Fibroblast of skin of right quadriceps (primary cell): Measurements from ENCODE around the gene HOXB9.

Experiments used
- DNase-seq: peaks from one replicate; pipeline ENCODE4 v3.0.0-alpha.2; 2013

Gene HOXB9

DNA sequence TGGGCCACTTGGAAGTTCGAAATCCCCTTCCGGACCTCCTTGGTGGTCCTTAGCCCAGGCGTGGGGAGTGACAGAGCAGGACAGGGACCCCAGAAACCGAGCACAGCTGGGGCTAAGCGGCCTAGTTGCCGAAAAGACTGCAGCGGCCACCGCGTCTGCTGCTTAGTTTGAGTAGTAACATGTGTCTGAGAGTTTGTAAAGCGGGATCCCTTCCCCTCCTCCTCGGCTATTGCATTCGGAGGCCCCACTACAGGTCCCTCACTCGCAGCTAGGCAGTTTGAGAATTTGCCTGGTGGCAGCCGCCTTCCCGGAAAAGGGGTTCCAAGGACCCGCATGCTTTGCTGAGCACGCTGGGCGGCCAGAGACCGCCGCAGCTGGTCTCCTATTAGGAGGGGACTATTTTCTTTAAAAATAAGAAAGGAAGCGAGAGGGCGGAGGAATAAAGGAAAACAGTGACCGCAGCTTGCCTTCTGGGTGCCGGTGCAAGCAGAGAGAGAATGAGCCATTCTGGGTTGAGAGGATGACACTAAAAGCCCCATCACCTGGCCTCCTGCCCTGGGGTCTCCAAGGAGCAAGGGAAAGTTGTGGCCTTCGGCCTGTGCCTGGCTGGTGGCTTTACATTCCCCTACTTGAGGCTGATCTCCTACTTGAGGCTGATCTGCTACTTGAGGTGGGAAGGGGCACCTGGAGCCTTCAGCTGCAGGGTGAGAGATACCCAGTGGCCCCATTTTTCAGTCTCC, 31.4 kb downstream of the HOXB9 start:
- DNase-seq: no peak

DNA sequence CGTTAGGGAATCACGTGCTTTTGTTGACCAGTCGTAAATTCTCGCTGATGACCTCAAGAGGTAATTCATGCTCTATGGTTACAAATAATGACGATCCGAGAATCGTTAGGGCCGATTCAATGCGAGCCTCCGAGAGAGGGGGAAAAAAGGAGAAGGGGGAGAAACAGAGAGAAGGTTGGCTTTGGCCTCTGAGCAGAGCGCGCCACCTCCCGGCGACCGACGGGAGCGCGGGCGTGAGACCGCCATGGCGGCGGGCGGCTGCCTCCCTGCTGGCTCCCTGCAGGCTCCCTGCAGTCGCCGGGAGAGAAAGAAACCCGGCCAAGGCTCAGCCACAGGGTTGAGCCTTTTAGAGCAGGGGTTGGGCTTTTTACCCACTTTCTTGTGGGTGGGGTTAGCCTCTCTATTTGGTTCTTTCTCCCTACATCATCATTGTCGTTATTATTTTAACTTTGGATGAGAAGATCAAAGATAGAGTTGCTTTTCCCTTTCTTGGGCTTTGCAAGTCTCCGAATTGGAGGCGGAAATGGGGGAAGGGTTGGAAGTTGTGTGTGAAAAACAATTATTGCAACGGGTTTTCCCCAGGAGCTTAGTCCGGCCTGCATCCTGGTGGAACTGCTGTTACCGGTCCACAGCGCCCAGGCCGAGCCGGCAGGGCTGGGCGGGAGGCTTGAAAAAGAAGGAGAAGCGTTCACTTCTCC, 32.2 kb downstream of the HOXB9 start:
- peak; percentile 90 for DNase-seq

DNA sequence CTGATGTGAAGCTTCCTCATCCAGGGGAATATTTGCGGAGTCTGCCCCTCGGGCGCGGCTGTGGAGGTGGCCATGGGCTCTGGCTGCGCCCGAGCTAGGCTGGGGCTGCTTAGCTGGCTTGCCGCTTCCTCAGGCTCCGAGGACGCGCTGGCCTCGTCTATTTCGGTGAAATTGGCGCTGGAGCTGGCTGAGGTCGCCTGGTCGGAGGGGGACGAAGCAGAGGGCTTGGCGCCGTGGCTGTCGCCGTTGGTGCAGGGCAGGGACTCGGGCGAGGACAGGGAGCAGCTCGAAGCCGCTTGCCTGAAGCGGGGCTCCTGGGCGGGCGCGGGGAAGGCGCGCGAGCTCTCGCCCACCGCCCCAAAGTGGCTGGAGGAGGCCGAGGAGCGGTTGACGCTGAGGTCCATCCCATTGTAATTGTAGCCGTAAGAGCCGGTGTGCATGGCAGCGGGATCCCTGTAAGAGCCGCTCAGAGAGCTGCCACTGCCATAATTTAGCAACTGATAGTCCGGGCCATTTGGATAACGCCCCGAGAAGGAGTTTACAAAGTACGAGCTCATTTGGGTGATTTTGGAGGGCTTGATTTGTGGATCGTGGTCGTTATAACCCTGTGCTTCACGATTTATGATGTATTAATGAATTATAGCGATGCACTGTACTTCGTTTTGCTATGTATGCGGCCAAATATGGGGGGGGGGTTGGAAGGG, 32.9 kb downstream of the HOXB9 start, which contains the start of gene HOXB5:
HOXB5 (minus strand) TSS at position 654 of the 704 bp plus-strand sequence; CDS start at position 557, 97 bp downstream.
- no peak for DNase-seq

GRCh38 chr17:48592577-48592976, 33.6 kb downstream of the HOXB9 start:
- no peak for DNase-seq

- no peak for DNase-seq
Observed at GRCh38 chr17:48592057-48592514, 34.1 kb downstream of the HOXB9 start.

GRCh38 chr17:48591255-48592056, 34.7 kb downstream of the HOXB9 start:
- no peak for DNase-seq

GRCh38 chr17:48590607-48591161, 35.5 kb downstream of the HOXB9 start:
- DNase-seq: no peak

DNA sequence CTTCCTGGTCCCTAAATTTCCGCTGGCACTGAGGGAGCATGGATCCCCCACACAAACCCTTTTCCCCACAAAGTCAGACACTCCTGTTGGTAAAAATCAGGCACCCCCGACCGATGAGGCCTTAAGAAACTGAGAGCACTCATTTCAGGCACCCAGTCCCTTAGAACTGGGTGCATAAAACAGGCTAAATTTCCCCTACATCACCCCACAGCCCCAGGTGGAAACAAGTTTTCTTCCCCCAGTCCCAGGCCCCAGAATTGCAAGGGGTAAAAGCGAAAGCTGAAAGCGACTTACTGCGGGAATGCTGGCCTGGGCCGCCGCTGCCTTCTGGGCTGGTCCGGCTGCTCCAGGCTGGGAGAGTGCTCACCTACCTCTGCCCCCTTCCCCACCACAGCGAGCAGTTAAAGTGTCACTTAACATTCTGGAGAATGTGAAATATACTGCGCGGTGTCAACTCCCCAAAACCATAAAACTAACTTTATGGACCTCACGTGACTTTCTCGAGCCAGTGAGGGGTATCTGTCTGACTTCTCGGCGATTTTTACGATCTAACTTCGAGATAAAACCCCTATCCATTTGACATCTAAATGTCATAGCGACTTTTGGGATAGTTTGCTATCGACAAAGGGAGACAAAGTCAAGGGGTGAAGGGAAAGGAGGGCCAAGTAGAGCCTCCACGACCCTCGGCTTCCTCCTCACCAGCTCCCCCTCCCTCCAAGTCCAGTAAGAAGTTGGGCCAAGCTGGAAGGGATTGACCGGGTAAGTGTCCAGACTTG, 36.1 kb downstream of the HOXB9 start, which contains the start of gene HOXB3:
HOXB3 (minus strand) TSS at position 411 of the 776 bp plus-strand sequence. CDS start 37,767 bp downstream, outside the sequence.
- peak; percentile 66 for DNase-seq

DNA sequence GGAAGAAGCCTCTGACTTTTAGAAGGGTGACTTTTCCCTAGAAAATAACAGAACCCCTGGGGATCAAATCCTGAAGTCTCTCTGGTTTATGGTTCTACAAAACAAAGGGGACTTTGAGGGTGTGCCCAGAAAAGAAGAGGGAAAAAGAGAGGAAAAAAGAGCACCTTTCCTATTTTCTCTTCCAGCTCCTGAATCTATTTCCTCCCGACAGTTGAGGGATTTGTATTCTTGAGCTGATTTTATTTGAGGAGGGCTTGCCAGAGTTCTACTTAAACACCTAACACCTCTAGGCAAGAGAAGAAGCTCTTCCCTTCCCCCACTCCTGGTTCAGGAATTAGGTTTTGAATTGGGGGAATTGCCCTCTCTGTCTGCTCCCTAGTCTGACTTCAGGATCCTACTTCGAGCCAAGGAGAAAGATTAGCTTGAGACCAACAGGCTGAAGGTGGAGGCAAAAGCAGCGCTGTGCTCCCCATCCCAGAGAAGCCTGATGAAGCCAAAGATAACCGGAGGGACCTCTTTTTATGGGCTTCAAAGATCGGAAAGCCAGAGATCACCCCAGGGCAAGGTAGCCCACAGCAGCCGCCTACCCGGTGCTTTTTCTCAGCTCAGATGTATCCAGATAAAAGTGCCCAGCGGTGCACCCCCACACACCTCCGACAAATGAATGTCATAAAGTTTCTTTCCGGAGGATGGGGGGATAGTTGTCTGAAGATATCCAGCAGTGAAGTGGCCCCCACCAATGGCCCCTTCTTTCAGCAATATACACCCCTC, 36.9 kb downstream of the HOXB9 start:
- DNase-seq: no peak

GRCh38 chr17:48588528-48588927, 37.6 kb downstream of the HOXB9 start:
- DNase-seq: no peak

DNA sequence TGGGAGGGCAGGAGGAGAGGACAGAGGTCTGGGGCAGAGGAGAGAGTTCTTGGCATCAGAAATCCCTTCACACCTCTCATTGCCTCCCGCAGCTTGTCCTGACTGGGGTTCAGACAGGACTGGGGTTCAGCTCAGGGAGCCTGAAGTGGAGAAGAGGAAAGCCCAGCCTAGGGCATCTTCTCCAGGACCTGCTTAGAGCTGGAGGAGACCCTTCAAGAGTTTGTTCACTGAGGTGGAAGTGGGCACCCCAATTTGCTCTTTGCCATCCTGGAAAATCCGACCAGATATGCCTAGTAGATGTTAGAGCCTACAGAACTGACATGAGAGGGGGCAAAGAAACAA, 38.1 kb downstream of the HOXB9 start:
- no peak for DNase-seq

GRCh38 chr17:48587276-48588073, 38.7 kb downstream of the HOXB9 start:
- no peak for DNase-seq

DNA sequence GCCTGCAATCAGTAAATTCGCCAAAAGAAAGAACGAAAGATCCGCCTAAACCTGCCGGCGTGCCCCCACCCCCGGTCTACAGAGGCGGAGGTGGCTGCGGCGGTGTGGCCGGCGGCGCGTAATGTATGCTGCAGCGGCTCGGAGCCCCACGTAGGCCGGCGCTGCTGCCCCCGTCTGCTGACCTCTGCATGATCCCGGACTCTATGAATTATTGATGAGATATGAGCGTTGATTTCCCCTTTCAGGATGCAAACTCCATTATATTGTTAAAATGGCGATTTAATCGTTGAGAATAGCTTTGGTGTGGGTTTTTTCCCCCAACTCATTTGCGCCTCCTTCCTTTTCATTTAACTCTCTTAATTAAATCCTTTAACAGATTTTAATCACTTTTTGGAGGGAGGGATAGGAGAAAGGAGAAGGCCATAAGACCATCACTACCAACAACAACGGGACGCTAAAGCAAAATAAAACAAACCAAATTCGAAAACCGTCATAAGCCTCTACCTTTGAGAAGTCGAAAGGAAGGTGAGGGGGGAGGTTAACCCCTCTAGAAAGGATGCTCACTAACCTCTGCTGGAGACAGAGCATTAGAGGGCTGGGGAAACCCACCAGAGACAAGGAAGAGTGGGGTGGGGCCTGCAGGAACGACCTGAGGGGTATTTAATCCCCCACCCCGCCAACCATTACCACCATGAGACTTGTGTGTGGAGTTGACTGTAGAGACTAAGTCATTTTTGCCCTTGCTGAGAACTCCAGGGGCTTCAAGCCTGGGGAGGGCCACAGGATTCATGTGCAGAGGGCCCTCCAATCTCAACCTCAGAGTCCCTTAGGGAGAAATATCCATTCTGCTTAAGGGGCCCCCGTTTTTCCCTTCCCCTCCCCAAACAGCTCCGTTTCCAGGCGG, 39.6 kb downstream of the HOXB9 start:
- DNase-seq: no peak

GRCh38 chr17:48584223-48584741, 41.9 kb downstream of the HOXB9 start:
- DNase-seq: peak; percentile 57

- DNase-seq: no peak
Observed at GRCh38 chr17:48583708-48584222, 42.4 kb downstream of the HOXB9 start.

- DNase-seq: no peak
Observed at GRCh38 chr17:48582750-48583069, 43.4 kb downstream of the HOXB9 start.

GRCh38 chr17:48579760-48580554, 46.2 kb downstream of the HOXB9 start:
- no peak for DNase-seq

- no peak for DNase-seq
Observed at GRCh38 chr17:48579471-48579759, 46.7 kb downstream of the HOXB9 start.
